Measurements from ENCODE around the gene EPHA6.

The EPHA6 gene

DNA sequence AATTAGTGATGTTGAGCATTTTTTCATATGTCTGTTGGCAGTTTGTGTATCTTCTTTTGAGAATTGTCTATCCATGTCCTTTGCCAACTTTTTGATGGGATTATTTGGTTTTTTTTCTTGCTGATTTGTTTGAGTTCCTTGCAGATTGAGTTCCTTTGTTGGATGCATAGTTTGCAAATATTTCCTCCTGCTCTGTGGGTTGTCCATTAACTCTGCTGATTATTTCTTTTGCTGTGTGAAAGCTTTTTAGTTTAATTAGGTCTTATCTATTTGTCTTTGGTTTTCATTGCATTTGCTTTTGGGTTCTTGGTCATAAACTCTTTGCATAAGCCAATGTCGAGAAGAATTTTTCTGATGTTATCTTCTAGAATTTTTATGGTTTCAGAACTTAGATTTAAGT lies 414.6 kb downstream of the EPHA6 start:
- no peak overlapping the region for H3K14ac ChIP-seq (ENCODE audit: low read length in 2 of 2)
- no peak overlapping the region for H3K4me3 ChIP-seq (ENCODE audit: insufficient read depth in 1 of 2, low read depth in 1 of 2, low read length in 2 of 2)
- H3K79me1 ChIP-seq (replicated peaks; ENCODE audit: low read length, poor library complexity, severe bottlenecking): no peaks in the 10 kb centered on the region
- H2AFZ ChIP-seq (ENCODE audit: low read depth, low read length): no peak overlapping the region
- no peaks in the 10 kb centered on the region for H3K9me3 ChIP-seq (ENCODE audit: control insufficient read depth, low read length)
- no peak overlapping the region for H3K18ac ChIP-seq (ENCODE audit: low read depth in 1 of 2, low read length in 2 of 2)
- no peak overlapping the region for H3K4ac ChIP-seq (ENCODE audit: low read depth in 1 of 2, low read length in 2 of 2)
- no peak overlapping the region for H2BK120ac ChIP-seq (ENCODE audit: low read depth, low read length)
- no peaks in the 10 kb centered on the region for H3K4me1 ChIP-seq (ENCODE audit: control insufficient read depth, insufficient read depth, low read depth, low read length)
- H3K36me3 ChIP-seq (ENCODE audit: control insufficient read depth in 1 of 2, insufficient read depth in 2 of 2, low read depth in 1 of 2, low read length in 2 of 2): no peaks in the 10 kb centered on the region
- H3K27ac ChIP-seq (ENCODE audit: low read length, poor library complexity, severe bottlenecking): no peak overlapping the region
- no peak overlapping the region for H2BK15ac ChIP-seq (ENCODE audit: low read depth, poor library complexity, severe bottlenecking)
- no peak overlapping the region for H2BK5ac ChIP-seq (ENCODE audit: low read depth, low read length, poor library complexity, severe bottlenecking)
- no peak overlapping the region for H2AK5ac ChIP-seq (ENCODE audit: low read length, severe bottlenecking)
- no peak overlapping the region for H4K91ac ChIP-seq (ENCODE audit: low read length)
- H2BK12ac ChIP-seq (ENCODE audit: low read length in 2 of 2): no peak overlapping the region
- H3K9ac ChIP-seq (ENCODE audit: low read length): no peak overlapping the region
- no peak overlapping the region for H3K4me2 ChIP-seq (ENCODE audit: low read length, poor library complexity, severe bottlenecking)
- H3K27me3 ChIP-seq (ENCODE audit: control insufficient read depth in 1 of 2, insufficient read depth in 1 of 2, low read length in 2 of 2): no peaks in the 10 kb centered on the region
- no peak overlapping the region for H3K23ac ChIP-seq (ENCODE audit: low read length in 2 of 2)
- no peak for DNase-seq
- 68% methylated on average over 1 of the region's 1 CpG for WGBS
- no peak overlapping the region for H4K8ac ChIP-seq (ENCODE audit: low read length)

GRCh38 chr3:97230486-97230885 lies 416.1 kb downstream of the EPHA6 start:
- no peak overlapping the region for H2BK5ac ChIP-seq (ENCODE audit: low read depth, low read length, poor library complexity, severe bottlenecking)

DNA sequence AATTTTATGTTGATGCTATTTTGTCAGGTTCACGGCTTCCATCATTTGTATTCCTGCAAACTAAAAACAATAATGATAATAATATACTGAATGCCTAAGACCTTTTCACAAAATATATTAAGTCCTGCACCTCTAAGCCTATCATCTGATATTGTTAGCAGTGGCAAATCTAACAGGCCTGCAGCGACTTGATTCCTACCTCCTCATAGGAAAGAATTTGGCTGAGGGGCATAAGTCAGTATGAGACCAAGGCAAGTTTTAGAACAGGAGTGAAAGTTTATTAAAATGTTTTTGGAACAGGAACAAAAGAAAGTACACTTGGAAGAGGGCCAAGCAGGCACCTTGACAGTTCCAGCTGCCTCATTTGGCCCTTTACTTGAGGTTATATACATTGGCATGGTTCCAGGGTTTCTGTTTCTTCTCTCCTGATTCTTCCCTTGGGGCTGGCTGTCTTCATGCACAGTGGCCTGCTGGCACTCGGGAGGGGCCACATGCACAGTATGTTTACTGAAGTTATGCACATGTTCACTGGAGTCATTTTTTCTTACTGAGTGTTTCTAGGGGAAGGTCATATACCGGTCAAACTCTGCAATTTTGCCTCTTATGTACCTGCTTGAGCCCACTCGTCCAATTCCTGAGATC lies 418.1 kb downstream of the EPHA6 start:
- Histone ChIP-seq H3K4me2 (ENCODE audit: low read length, poor library complexity, severe bottlenecking) (no peak overlapping the region), H3K18ac (ENCODE audit: low read depth in 1 of 2, low read length in 2 of 2) (no peak overlapping the region), H3K79me1 (replicated peaks; ENCODE audit: low read length, poor library complexity, severe bottlenecking) (no peaks in the 10 kb centered on the region), H2BK15ac (ENCODE audit: low read depth, poor library complexity, severe bottlenecking) (no peak overlapping the region), H3K36me3 (ENCODE audit: control insufficient read depth in 1 of 2, insufficient read depth in 2 of 2, low read depth in 1 of 2, low read length in 2 of 2) (no peaks in the 10 kb centered on the region), H3K27me3 (ENCODE audit: control insufficient read depth in 1 of 2, insufficient read depth in 1 of 2, low read length in 2 of 2) (no peaks in the 10 kb centered on the region), H2BK12ac (ENCODE audit: low read length in 2 of 2) (no peak overlapping the region), H2AK5ac (ENCODE audit: low read length, severe bottlenecking) (no peak overlapping the region), H3K14ac (ENCODE audit: low read length in 2 of 2) (no peak overlapping the region), H3K4me3 (ENCODE audit: insufficient read depth in 1 of 2, low read depth in 1 of 2, low read length in 2 of 2) (no peak overlapping the region), H2AFZ (ENCODE audit: low read depth, low read length) (no peak overlapping the region), H3K4me1 (ENCODE audit: control insufficient read depth, insufficient read depth, low read depth, low read length) (no peaks in the 10 kb centered on the region), H3K23ac (ENCODE audit: low read length in 2 of 2) (no peak overlapping the region), H3K9ac (ENCODE audit: low read length) (no peak overlapping the region), H4K91ac (ENCODE audit: low read length) (no peak overlapping the region), H4K8ac (ENCODE audit: low read length) (no peak overlapping the region), H3K4ac (ENCODE audit: low read depth in 1 of 2, low read length in 2 of 2) (no peak overlapping the region), H2BK5ac (ENCODE audit: low read depth, low read length, poor library complexity, severe bottlenecking) (no peak overlapping the region), H3K9me3 (ENCODE audit: control insufficient read depth, low read length) (no peaks in the 10 kb centered on the region), H3K27ac (ENCODE audit: low read length, poor library complexity, severe bottlenecking) (no peak overlapping the region), H2BK120ac (ENCODE audit: low read depth, low read length) (no peak overlapping the region)
- DNase-seq: no peak
- WGBS: 74% methylated on average over 4 of the region's 5 CpGs

More at GRCh38 chr3:97230486-97230885, 416.1 kb downstream of the EPHA6 start:
- Histone ChIP-seq H2BK120ac (ENCODE audit: low read depth, low read length) (no peak overlapping the region), H3K18ac (ENCODE audit: low read depth in 1 of 2, low read length in 2 of 2) (no peak overlapping the region), H3K27ac (ENCODE audit: low read length, poor library complexity, severe bottlenecking) (no peak overlapping the region), H3K4ac (ENCODE audit: low read depth in 1 of 2, low read length in 2 of 2) (no peak overlapping the region), H3K4me3 (ENCODE audit: insufficient read depth in 1 of 2, low read depth in 1 of 2, low read length in 2 of 2) (no peak overlapping the region), H3K9ac (ENCODE audit: low read length) (no peak overlapping the region), H3K4me2 (ENCODE audit: low read length, poor library complexity, severe bottlenecking) (no peak overlapping the region), H3K9me3 (ENCODE audit: control insufficient read depth, low read length) (no peaks in the 10 kb centered on the region), H3K4me1 (ENCODE audit: control insufficient read depth, insufficient read depth, low read depth, low read length) (no peaks in the 10 kb centered on the region), H3K36me3 (ENCODE audit: control insufficient read depth in 1 of 2, insufficient read depth in 2 of 2, low read depth in 1 of 2, low read length in 2 of 2) (no peaks in the 10 kb centered on the region), H3K27me3 (ENCODE audit: control insufficient read depth in 1 of 2, insufficient read depth in 1 of 2, low read length in 2 of 2) (no peaks in the 10 kb centered on the region), H2BK12ac (ENCODE audit: low read length in 2 of 2) (no peak overlapping the region), H2BK15ac (ENCODE audit: low read depth, poor library complexity, severe bottlenecking) (no peak overlapping the region), H3K23ac (ENCODE audit: low read length in 2 of 2) (no peak overlapping the region), H3K14ac (ENCODE audit: low read length in 2 of 2) (no peak overlapping the region), H4K91ac (ENCODE audit: low read length) (no peak overlapping the region), H2AFZ (ENCODE audit: low read depth, low read length) (no peak overlapping the region), H2AK5ac (ENCODE audit: low read length, severe bottlenecking) (no peak overlapping the region), H3K79me1 (replicated peaks; ENCODE audit: low read length, poor library complexity, severe bottlenecking) (no peaks in the 10 kb centered on the region), H4K8ac (ENCODE audit: low read length) (no peak overlapping the region)
- DNase-seq: no peak
- 55% methylated on average over 2 of the region's 3 CpGs for WGBS

DNA sequence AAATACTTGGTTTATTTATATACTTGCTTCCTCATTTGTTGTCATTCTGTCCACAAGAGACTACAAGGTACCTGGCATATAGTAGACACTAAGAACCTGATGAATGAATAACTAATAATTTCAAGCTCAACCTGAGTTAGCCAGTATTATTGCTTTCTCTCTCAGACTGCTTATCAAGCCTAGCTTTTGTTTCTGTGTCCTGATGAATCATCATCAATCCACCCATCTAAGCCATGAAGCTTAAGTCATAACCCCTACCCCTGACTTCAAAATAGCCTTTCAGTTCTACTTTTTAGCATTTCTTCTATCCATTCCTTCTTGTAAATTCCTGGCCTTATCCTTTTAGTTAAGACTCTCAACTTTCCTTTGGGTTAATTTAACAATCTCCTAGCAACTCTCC lies 420.8 kb downstream of the EPHA6 start:
- H3K4me2 ChIP-seq (ENCODE audit: low read length, poor library complexity, severe bottlenecking): no peak overlapping the region
- H2BK5ac ChIP-seq (ENCODE audit: low read depth, low read length, poor library complexity, severe bottlenecking): no peak overlapping the region
- H3K18ac ChIP-seq (ENCODE audit: low read depth in 1 of 2, low read length in 2 of 2): no peak overlapping the region
- DNase-seq: no peak
- no peaks in the 10 kb centered on the region for H3K4me1 ChIP-seq (ENCODE audit: control insufficient read depth, insufficient read depth, low read depth, low read length)
- H3K23ac ChIP-seq (ENCODE audit: low read length in 2 of 2): no peak overlapping the region
- H3K4me3 ChIP-seq (ENCODE audit: insufficient read depth in 1 of 2, low read depth in 1 of 2, low read length in 2 of 2): no peak overlapping the region
- no peaks in the 10 kb centered on the region for H3K27me3 ChIP-seq (ENCODE audit: control insufficient read depth in 1 of 2, insufficient read depth in 1 of 2, low read length in 2 of 2)
- no peak overlapping the region for H4K8ac ChIP-seq (ENCODE audit: low read length)
- no peak overlapping the region for H3K14ac ChIP-seq (ENCODE audit: low read length in 2 of 2)
- no peak overlapping the region for H3K9ac ChIP-seq (ENCODE audit: low read length)
- H2BK120ac ChIP-seq (ENCODE audit: low read depth, low read length): no peak overlapping the region
- no peaks in the 10 kb centered on the region for H3K79me1 ChIP-seq (replicated peaks; ENCODE audit: low read length, poor library complexity, severe bottlenecking)
- H3K27ac ChIP-seq (ENCODE audit: low read length, poor library complexity, severe bottlenecking): no peak overlapping the region
- no peak overlapping the region for H2AK5ac ChIP-seq (ENCODE audit: low read length, severe bottlenecking)
- H2BK12ac ChIP-seq (ENCODE audit: low read length in 2 of 2): no peak overlapping the region
- H2BK15ac ChIP-seq (ENCODE audit: low read depth, poor library complexity, severe bottlenecking): no peak overlapping the region
- H3K4ac ChIP-seq (ENCODE audit: low read depth in 1 of 2, low read length in 2 of 2): no peak overlapping the region
- H2AFZ ChIP-seq (ENCODE audit: low read depth, low read length): no peak overlapping the region
- no peak overlapping the region for H4K91ac ChIP-seq (ENCODE audit: low read length)
- H3K9me3 ChIP-seq (ENCODE audit: control insufficient read depth, low read length): no peaks in the 10 kb centered on the region
- H3K36me3 ChIP-seq (ENCODE audit: control insufficient read depth in 1 of 2, insufficient read depth in 2 of 2, low read depth in 1 of 2, low read length in 2 of 2): no peaks in the 10 kb centered on the region
